H1 (cell line): ENCODE data around the gene PRDM15. TPM values are rescaled to one million over a fixed set of nuclear protein-coding genes. Genes with fewer than 3 reads are reported as not detected.

Experiments
- CEBPB ChIP-seq: IDR thresholded peaks from 2 replicates; pipeline ENCODE4 v1.6.1; 2012; ENCODE audit warnings: low read depth, low read length
- FOSL1 ChIP-seq: IDR thresholded peaks from 2 replicates; pipeline ENCODE4 v1.6.1; 2011; ENCODE audit warnings: mild to moderate bottlenecking, low read depth, low read length, moderate library complexity; ENCODE audit not compliant: insufficient read depth
- KDM4A ChIP-seq: IDR thresholded peaks from one replicate; pipeline ENCODE4 v1.7.1; 2012; ENCODE audit warnings: low read depth, mild to moderate bottlenecking, moderate library complexity, low read length, inconsistent platforms; ENCODE audit not compliant: severe bottlenecking
- NRF1 ChIP-seq: IDR thresholded peaks from 2 replicates; pipeline ENCODE4 v1.6.1; 2011; ENCODE audit warnings: mild to moderate bottlenecking, low read depth, low read length, improper control_type of control experiment
- POLR2A ChIP-seq, 2 experiments: IDR thresholded peaks; 1 replicate in 1 of 2; 2 replicates in 1 of 2; pipeline ENCODE4 v1.6.1; 2011; ENCODE audit warnings: low read depth in 2 of 2, low read length in 2 of 2, mild to moderate bottlenecking in 2 of 2; ENCODE audit errors: control extremely low read depth in 1 of 2
- POLR2AphosphoS5 ChIP-seq: IDR thresholded peaks from 2 replicates; pipeline ENCODE4 v1.6.1; 2011; ENCODE audit warnings: low read depth, low read length
- TBP ChIP-seq: IDR thresholded peaks from 2 replicates; pipeline ENCODE4 v1.6.1; 2011; ENCODE audit warnings: low read depth, low read length, improper control_type of control experiment
- polyA plus RNA-seq, 7 experiments: library from polyadenylated mRNA; depleted of rRNA in 3 of 7; stranded (reverse) in 5 of 7; unstranded in 2 of 7; fragments of >200 nt in 5 of 7; fragments of 200-250 nt in 2 of 7; gene quantifications; 1 replicate in 5 of 7; 2 replicates in 1 of 7; 4 replicates in 1 of 7; pipeline versions ENCODE4 v1.2.1 to v1.2.3, GENCODE V29; 2011 to 2013; ENCODE audit warnings: missing spikeins in 2 of 7, mixed read lengths in 2 of 7
- total RNA-seq: library from RNA; stranded (reverse); fragmentation: NEBNext Ultra II Directional; extraction: Animal tissue kit (Norgen Biotek cat#: 25700); gene quantifications from 2 replicates; pipeline ENCODE4 v1.2.1, GENCODE V29; 2021
- TF ChIP-seq, protein P1 (sequence below): IDR thresholded peaks from 2 replicates; pipeline ENCODE4 v1.6.1; 2011; ENCODE audit warnings: low read length, improper control_type of control experiment
- TF ChIP-seq, protein P2 (sequence below): IDR thresholded peaks from 2 replicates; pipeline ENCODE4 v1.6.1; 2012; ENCODE audit warnings: inconsistent platforms
- TF ChIP-seq, protein P3 (sequence below): IDR thresholded peaks from 2 replicates; pipeline ENCODE4 v1.6.1; 2011; ENCODE audit warnings: low read depth, mild to moderate bottlenecking, low read length; ENCODE audit not compliant: insufficient read depth

The PRDM15 gene
- total and polyA plus RNA-seq, 2 of the 8 experiments (the other 6 are each of a cell fraction or from before 2014, with no cell fraction given): 9.7 to 10.5 TPM

GRCh38 chr21:41836166-41837015 lies 42.8 kb downstream of the PRDM15 start (continued):
- TF ChIP-seq, protein P1, sequence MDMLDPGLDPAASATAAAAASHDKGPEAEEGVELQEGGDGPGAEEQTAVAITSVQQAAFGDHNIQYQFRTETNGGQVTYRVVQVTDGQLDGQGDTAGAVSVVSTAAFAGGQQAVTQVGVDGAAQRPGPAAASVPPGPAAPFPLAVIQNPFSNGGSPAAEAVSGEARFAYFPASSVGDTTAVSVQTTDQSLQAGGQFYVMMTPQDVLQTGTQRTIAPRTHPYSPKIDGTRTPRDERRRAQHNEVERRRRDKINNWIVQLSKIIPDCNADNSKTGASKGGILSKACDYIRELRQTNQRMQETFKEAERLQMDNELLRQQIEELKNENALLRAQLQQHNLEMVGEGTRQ: no peak
- TF ChIP-seq, protein P2, sequence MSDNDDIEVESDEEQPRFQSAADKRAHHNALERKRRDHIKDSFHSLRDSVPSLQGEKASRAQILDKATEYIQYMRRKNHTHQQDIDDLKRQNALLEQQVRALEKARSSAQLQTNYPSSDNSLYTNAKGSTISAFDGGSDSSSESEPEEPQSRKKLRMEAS: no peak
- no peak for TF ChIP-seq NRF1
- no peak for TF ChIP-seq KDM4A
- TF ChIP-seq, protein P3, sequence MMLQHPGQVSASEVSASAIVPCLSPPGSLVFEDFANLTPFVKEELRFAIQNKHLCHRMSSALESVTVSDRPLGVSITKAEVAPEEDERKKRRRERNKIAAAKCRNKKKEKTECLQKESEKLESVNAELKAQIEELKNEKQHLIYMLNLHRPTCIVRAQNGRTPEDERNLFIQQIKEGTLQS: no peak
- TF ChIP-seq TBP: no peak
- no peak for TF ChIP-seq POLR2A (IDR thresholded peaks at IDR 0.05; ENCODE audit: control extremely low read depth in 1 of 2, low read depth in 2 of 2, low read length in 2 of 2)
- TF ChIP-seq POLR2AphosphoS5: no peak
- TF ChIP-seq FOSL1: no peak
- no peak for TF ChIP-seq CEBPB
